IPS-NIHi7 (cell line): ENCODE measurements around the gene KCNJ10.

Experiments
- DNase-seq: peaks from one replicate; pipeline ENCODE4 v3.0.0; 2012; ENCODE audit warnings: mixed read lengths; ENCODE audit errors: extremely low spot score

Gene KCNJ10

DNA sequence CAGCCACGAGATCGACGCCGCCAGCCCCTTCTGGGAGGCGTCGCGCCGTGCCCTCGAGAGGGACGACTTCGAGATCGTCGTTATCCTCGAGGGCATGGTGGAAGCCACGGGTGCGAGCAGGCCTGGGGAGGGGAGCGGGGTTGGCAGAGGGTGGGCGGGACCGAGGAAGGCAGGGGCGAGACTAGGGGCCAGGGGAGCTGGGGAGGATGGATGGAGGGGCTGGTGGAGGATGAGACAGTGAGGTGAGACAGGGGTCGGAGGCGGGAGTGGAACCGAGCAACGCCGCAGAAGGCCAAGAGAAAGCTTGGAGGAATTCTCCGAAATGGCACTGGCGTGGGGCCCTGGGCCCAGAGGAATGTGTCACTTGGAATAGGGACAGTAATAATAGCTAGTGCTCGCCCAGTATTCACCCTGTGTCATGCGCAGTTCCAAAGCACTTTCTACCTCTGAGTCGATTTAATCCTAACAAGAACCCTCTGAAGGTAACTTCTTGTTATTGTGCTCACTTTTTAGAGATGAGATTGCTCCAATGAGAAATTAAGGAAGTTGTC is 14.9 kb upstream of the KCNJ10 start:
- DNase-seq: no peak

DNA sequence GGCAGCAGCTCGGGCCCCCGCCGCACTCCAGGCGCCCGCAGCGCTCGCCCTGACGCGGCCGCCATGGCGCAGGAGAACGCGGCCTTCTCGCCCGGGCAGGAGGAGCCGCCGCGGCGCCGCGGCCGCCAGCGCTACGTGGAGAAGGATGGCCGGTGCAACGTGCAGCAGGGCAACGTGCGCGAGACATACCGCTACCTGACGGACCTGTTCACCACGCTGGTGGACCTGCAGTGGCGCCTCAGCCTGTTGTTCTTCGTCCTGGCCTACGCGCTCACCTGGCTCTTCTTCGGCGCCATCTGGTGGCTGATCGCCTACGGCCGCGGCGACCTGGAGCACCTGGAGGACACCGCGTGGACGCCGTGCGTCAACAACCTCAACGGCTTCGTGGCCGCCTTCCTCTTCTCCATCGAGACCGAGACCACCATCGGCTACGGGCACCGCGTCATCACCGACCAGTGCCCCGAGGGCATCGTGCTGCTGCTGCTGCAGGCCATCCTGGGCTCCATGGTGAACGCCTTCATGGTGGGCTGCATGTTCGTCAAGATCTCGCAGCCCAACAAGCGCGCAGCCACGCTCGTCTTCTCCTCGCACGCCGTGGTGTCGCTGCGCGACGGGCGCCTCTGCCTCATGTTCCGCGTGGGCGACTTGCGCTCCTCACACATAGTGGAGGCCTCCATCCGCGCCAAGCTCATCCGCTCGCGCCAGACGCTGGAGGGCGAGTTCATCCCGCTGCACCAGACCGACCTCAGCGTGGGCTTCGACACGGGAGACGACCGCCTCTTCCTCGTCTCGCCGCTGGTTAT is 14.2 kb upstream of the KCNJ10 start:
- peak; percentile 85 for DNase-seq

GRCh38 chr1:160082926-160083325 is 13.0 kb upstream of the KCNJ10 start:
- DNase-seq: no peak

DNA sequence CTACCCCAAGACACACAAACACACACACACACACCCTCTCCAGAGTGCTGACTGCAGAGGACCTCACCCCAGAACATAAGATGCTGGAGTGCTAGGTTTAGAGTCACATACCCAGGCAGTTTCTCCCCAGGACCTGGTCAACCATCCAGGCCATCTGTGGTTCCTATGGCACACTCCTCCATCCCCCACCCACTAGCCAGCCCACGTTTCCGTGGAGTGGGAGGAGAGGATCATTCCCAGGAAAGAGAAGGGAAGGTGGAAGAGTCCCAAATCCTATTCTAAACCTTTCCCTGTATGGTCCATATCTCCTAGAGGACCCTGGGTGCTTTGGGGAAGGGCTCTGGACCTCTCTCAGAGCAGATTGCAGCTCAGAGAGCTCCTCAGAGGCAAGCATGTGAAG is 12.5 kb upstream of the KCNJ10 start:
- no peak for DNase-seq

DNA sequence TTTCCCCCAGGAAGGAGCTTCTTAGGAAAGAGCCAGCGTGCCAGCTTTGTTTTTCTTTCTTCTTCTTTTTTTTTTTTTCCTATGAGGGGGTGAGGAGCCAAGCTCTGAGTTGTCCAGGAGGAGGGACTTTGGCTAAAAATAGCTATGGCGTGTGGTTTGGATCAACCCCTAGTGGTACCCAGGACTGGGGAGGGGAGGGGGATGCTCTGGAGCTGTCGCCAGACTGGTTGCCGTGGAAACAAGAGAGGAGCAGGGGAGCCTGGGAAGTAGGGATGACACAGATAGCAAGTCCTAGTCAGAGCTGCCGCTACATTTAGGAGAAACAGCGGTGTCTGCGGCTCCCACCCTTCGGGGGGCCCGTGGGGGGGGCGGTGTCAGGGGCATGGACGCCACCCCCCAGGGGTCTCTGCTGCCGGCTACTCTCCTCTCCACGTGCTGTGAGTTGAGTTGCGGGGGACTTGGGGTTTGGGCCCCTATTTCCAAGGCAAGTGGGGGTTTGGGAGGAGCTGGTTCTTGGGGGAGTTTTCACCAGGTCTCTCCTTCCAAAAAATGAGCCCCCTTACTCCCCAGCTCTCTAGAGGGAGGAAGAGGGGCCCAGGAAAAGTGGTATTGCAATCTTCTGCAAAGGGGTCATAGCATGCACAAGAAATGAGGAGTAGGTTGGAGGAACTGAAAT is 11.4 kb upstream of the KCNJ10 start, which contains the start of gene KCNJ9:
TSS of gene KCNJ9 (plus strand) at position 278 of the 676 bp plus-strand sequence. CDS start 2,493 bp downstream, outside the sequence.
- DNase-seq: peak; percentile 46

GRCh38 chr1:160080381-160081100 is 10.6 kb upstream of the KCNJ10 start:
- no peak for DNase-seq

- DNase-seq: no peak
Measured at GRCh38 chr1:160079448-160079847, 9.5 kb upstream of the KCNJ10 start.

DNA sequence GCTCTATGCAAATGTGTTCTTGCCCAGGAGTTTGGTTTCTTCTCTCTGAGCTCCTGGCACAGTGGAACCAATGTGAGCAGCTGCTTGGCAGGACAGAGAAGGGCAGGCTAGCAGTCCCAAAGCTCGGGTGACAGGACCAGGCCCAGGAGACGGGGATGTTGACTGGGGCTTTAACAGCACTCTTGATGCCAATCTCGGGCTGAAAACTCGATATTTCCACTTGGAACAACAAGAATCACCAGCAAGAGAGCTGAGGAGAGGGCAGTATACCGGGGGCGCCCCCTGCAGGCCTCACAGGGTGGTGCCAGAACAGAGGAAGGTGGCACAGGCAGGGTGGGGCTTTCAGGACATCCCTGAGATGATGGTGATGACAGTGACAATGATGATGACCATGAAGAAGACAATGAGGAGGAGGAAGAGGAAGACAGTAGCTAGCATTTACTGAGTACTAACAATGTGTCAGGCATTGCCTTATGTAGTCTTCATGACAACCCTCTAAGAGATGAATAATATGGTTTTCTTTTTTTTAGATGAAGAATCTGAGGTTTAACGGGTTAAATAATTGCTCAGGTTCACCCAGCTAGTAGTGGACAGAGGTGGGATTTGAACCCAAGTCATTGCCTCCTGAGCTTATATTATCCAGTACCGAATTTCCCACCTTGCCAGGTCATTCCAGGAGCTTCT is 8.7 kb upstream of the KCNJ10 start:
- peak; percentile 82 for DNase-seq

GRCh38 chr1:160077486-160077885 is 7.5 kb upstream of the KCNJ10 start:
- DNase-seq: no peak

GRCh38 chr1:160076295-160076694 is 6.3 kb upstream of the KCNJ10 start:
- DNase-seq: no peak

GRCh38 chr1:160075836-160076235 is 5.9 kb upstream of the KCNJ10 start:
- no peak for DNase-seq

- no peak for DNase-seq
Measured at GRCh38 chr1:160074865-160075264, 4.9 kb upstream of the KCNJ10 start.

DNA sequence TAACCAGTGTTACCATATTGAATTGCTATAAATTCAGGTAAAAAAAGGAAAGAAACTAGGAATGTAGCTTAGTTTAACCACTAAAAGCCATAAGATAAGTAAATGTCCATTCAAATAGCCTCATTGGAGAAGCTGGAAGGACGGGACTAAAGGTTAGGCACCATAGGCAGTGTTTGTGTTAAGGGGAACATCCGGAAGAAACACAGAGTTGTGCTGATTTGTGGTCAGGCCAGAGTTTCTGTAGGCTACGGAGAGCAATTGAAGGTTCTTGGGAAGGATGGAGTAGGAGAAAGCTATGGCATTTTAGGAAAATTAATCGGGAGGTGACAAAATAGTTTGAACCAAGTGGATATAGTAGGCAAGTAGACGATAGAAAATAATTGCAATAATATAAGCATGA is 1.3 kb upstream of the KCNJ10 start:
- no peak for DNase-seq

DNA sequence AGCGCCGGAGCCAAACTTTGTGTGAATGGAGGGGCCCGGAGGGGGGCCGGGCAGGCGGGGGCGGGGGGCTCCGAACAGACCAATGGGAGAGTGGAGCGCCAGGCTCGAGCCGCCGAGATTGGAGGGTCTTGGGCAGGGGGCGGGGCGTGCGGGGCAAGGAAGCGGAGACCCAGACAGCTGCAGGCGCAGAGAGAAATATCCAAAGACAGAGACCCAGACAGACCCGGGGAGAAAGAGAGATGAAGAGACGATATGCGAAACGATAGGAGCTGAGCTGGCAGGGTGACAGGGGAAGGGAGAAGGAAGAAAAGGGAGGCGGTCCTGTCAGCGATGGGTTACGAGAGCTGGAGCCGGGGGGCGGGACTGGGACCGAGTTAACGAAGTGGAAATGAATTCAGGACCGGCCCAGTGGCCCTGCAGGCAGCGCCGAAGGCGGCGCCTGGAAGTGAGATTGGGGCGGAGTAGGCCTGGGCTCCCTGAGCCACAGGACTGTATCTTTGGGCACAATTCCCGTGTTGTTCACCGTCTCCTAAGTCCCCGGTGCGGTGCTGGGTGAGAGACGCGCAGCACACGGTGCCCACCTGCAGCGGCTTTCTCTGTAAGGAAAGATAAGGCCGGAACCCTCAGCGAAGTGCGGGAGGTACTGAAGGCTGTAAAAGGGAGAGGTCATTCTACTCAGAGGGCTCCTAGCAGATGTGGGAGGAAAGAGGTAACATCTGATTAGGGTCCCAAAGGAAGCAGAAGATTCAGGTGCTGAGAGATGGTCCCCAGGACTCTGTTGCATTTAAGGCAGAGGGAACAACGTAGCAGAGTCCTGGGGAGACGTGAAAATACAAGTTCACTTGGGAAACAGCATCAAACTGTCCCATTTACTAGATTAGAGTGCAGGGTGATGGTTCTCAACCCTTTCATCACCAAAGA is 543 bp upstream of the KCNJ10 start:
- DNase-seq: peak; percentile 97

DNA sequence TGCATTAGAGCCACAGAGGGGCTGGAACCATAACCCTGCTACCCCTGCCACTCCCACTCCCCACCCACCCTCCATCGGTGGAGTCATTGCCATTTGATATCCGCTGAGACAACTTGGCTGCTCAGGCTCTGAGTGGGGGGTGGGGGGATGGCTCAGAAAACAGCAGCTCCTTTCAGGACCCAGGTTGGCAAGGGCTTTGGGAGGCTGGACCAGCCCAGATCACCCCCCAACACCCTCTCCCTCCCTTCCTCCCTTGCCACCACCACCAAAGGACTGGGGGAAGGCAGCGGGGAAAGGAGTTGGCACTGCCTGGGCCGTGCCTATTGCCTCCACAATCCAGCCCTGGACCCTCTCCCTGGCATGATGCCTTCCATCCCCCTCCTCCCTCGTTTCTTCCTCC is 1.7 kb downstream of the KCNJ10 start:
- no peak for DNase-seq

DNA sequence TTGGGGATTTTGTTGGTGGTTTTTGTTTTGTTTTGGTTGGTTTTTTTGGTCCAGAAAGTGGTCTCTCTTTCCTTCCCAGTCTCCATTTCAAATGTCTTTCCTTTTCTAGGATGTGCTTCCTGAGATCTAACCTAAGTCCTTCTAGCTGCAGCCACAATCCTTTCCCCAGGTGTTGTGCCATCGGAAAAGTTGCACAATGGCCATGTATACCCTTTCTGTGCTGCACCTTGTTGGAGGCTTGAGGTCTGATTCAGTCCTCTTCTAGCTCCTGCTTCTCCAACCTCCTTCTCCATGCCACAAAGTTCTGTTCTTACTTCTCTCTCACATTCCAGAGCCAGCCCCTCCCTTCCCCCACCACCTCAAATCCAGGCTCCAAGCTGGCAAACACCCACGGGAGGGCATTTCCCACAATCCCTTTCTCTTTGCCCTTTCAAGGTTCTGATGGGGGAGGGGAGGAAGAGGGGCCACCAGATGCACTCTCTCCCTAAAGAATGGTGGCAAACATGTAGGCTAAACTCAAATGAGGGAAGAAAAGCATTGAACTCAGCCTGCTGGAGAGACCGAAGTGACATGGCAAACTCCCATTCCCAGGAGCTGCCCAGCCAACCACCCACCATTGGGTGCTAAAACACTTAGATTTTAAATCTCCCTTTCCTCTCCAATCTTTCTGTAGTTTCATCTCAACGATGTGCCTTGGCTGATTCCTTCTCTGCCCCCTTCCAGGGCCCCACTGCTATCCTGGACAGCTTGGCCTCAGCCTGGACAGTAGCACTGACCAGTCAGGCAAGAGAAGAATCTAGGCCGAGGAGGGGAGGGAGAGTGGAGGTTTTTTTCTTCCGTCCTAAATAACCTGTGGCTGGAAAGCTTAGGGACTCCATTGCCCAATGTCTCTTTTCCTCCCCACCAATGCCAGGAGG is 2.9 kb downstream of the KCNJ10 start:
- DNase-seq: no peak

GRCh38 chr1:160064746-160065145 is 5.2 kb downstream of the KCNJ10 start:
- no peak for DNase-seq

DNA sequence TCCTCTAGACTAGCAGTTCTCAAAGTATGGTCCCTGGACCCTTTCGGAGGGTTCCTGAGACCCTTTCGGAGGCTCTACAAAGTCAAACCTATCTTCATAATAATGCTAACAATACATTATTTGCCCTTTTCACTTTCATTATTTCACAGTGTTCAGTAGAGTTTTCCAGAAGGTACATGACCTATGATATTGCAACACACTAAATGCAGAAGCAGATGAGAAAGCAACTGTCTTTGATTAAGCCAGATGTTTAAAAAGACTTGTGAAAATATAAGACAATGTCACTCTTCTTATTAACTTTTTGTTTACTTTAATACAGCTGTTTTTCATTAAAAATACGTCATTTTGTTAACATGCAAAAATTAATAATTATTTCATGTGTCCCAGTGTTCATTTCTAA is 5.8 kb downstream of the KCNJ10 start:
- DNase-seq: no peak

- DNase-seq: no peak
Measured at GRCh38 chr1:160063176-160063575, 6.8 kb downstream of the KCNJ10 start.

DNA sequence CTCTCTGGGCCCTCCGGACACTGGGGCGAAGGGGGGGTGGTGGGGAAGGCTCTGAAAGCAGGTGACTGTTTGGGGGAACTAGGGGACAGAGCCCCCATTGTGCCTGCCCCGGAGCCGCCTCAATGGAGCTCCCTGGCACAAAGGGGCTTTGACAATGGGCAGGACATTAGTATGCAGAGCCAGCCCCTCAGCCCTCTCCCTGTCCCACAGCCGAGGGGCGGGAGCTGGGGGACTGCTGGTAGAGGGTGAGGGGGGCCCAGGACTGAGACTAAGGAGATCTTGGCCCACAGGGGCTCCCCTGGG is 7.8 kb downstream of the KCNJ10 start:
- no peak for DNase-seq
